HG03342 (cell line): Measurements from ENCODE around the gene CACNA1C.
"Not testable (repeated sequence)": the region's sequence is repeated elsewhere in the genome, so short reads cannot be mapped to it uniquely, and the experiment has no call there.

Experiments
- ATAC-seq: cut with Tn5 transposase; IDR thresholded peaks from one replicate; pipeline ENCODE4 v1.9.1; 2021; ENCODE audit warnings: mild to moderate bottlenecking, moderate library complexity; ENCODE audit not compliant: unreplicated experiment

Gene CACNA1C

GRCh38 chr12:2110127-2110526, 57.3 kb downstream of the CACNA1C start:
- no peak for ATAC-seq

- ATAC-seq, result no peak
These were observed 58.2 kb downstream of the CACNA1C start for GRCh38 chr12:2110849-2111566.

- no peak for ATAC-seq
These were observed 59.0 kb downstream of the CACNA1C start for GRCh38 chr12:2111826-2112225.

- ATAC-seq, result no peak
These were observed 59.6 kb downstream of the CACNA1C start for GRCh38 chr12:2112401-2112800.

- no peak for ATAC-seq
These were observed 60.5 kb downstream of the CACNA1C start for GRCh38 chr12:2113119-2113912.

GRCh38 chr12:2114071-2114470, 61.3 kb downstream of the CACNA1C start:
- ATAC-seq, result no peak

- ATAC-seq, result no peak
These were observed 62.5 kb downstream of the CACNA1C start for GRCh38 chr12:2115101-2115845.

GRCh38 chr12:2117541-2117940, 64.8 kb downstream of the CACNA1C start:
- no peak for ATAC-seq

- no peak for ATAC-seq
These were observed 65.3 kb downstream of the CACNA1C start for GRCh38 chr12:2118061-2118460.

- no peak for ATAC-seq
These were observed 65.9 kb downstream of the CACNA1C start for GRCh38 chr12:2118481-2119255.

GRCh38 chr12:2119266-2119665, 66.5 kb downstream of the CACNA1C start:
- ATAC-seq, result no peak

GRCh38 chr12:2120982-2121758, 68.4 kb downstream of the CACNA1C start:
- ATAC-seq, result no peak

- no peak for ATAC-seq
These were observed 71.8 kb downstream of the CACNA1C start for GRCh38 chr12:2124466-2125023.

GRCh38 chr12:2125651-2126522, 73.1 kb downstream of the CACNA1C start:
- no peak for ATAC-seq

GRCh38 chr12:2126676-2127406, 74.1 kb downstream of the CACNA1C start:
- ATAC-seq, result no peak

- ATAC-seq, result no peak
These were observed 76.3 kb downstream of the CACNA1C start for GRCh38 chr12:2129076-2129475.

- not testable (repeated sequence) for ATAC-seq
These were observed 83.1 kb downstream of the CACNA1C start for GRCh38 chr12:2135661-2136418.
